ENCODE results near the gene FRMPD1.

FRMPD1 gene

DNA sequence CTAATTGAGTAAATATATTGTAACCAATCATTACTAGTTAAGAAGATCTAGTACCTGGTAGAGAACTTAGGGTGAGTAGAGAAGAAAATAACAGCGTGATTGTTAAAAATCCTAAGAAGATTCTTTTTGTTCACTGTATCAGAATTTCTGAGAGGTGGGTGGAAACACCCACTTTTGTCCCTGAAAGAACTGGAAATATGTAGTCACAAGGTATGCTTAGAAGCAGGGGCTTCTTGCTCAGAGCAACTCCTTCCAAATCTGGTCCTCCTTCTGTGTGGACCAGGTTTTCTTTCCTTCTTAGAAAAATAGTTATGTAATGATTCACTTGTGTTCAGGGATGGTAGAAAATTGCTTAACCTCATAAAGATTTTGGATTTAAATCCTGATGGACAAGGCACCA, 46.5 kb upstream of the FRMPD1 start:
- H3F3A ChIP-seq (ENCODE audit: insufficient read depth, low read length), result no peaks in the 10 kb centered on the region
- no peaks in the 10 kb centered on the region; the same call in 1 of the 2 replicates for H3K27me3 ChIP-seq (ENCODE audit: insufficient read depth, low read length)
- no peaks in the 10 kb centered on the region for H3K4me1 ChIP-seq (ENCODE audit: insufficient read depth, low read length, severe bottlenecking)
- no peaks in the 10 kb centered on the region for H3K9me2 ChIP-seq (ENCODE audit: low read depth, low read length)
- no peaks in the 10 kb centered on the region for H4K20me1 ChIP-seq (ENCODE audit: insufficient read depth, low read length)
- no peak overlapping the region for H3K4me2 ChIP-seq (ENCODE audit: low read length)
- TF ChIP-seq, protein P1, sequence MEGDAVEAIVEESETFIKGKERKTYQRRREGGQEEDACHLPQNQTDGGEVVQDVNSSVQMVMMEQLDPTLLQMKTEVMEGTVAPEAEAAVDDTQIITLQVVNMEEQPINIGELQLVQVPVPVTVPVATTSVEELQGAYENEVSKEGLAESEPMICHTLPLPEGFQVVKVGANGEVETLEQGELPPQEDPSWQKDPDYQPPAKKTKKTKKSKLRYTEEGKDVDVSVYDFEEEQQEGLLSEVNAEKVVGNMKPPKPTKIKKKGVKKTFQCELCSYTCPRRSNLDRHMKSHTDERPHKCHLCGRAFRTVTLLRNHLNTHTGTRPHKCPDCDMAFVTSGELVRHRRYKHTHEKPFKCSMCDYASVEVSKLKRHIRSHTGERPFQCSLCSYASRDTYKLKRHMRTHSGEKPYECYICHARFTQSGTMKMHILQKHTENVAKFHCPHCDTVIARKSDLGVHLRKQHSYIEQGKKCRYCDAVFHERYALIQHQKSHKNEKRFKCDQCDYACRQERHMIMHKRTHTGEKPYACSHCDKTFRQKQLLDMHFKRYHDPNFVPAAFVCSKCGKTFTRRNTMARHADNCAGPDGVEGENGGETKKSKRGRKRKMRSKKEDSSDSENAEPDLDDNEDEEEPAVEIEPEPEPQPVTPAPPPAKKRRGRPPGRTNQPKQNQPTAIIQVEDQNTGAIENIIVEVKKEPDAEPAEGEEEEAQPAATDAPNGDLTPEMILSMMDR (IDR thresholded peaks at IDR 0.05; ENCODE audit: low read length), result no peak
- no peak for TF ChIP-seq EZH2 (IDR thresholded peaks at IDR 0.05; ENCODE audit: borderline replicate concordance, low read length)
- H3K9ac ChIP-seq (ENCODE audit: low read length), result no peak overlapping the region
- no peaks in the 10 kb centered on the region for H3K9me3 ChIP-seq (ENCODE audit: low read length)
- H3K4me3 ChIP-seq (ENCODE audit: low read depth, low read length, poor library complexity, severe bottlenecking), result no peak overlapping the region
- H2AFZ ChIP-seq (ENCODE audit: low read length), result no peak overlapping the region
- H3K27ac ChIP-seq (ENCODE audit: low read depth, low read length, poor library complexity, severe bottlenecking), result no peak overlapping the region
- no peaks in the 10 kb centered on the region for H3K36me3 ChIP-seq (ENCODE audit: insufficient read depth, low read length)
- no peaks in the 10 kb centered on the region for H3K79me2 ChIP-seq (ENCODE audit: insufficient read depth, low read length)

DNA sequence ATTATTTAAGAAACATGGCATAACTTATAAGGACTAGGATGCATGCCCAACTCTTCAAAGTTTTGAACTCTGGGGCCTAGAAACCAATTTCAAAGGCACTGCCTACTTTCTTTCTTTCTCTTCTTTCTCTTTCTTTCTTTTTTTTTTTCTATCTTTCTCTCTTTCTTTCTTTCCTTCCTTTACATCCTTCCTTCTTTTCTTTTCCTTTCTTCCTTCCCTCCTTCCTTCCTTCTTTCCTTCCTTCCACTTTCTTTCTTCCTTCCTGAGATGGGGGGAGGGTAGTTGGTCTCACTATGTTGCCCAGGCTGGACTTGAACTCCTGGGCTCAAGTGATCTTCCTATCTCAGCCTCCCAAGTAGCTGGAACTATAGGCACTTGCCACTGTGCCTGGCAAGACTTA, 42.5 kb upstream of the FRMPD1 start:
- no peak overlapping the region for H3K4me2 ChIP-seq (ENCODE audit: low read length)
- TF ChIP-seq EZH2 (IDR thresholded peaks at IDR 0.05; ENCODE audit: borderline replicate concordance, low read length), result no peak
- TF ChIP-seq, protein P1 (IDR thresholded peaks at IDR 0.05; ENCODE audit: low read length), result no peak
- H3K36me3 ChIP-seq (ENCODE audit: insufficient read depth, low read length), result no peaks in the 10 kb centered on the region
- no peak overlapping the region for H3K9ac ChIP-seq (ENCODE audit: low read length)
- no peaks in the 10 kb centered on the region for H3K9me3 ChIP-seq (ENCODE audit: low read length)
- no peaks in the 10 kb centered on the region for H4K20me1 ChIP-seq (ENCODE audit: insufficient read depth, low read length)
- H3K27ac ChIP-seq (ENCODE audit: low read depth, low read length, poor library complexity, severe bottlenecking), result no peak overlapping the region
- no peaks in the 10 kb centered on the region for H3K4me1 ChIP-seq (ENCODE audit: insufficient read depth, low read length, severe bottlenecking)
- H3K79me2 ChIP-seq (ENCODE audit: insufficient read depth, low read length), result no peaks in the 10 kb centered on the region
- no peaks in the 10 kb centered on the region; the same call in 1 of the 2 replicates for H3K27me3 ChIP-seq (ENCODE audit: insufficient read depth, low read length)
- no peak overlapping the region for H2AFZ ChIP-seq (ENCODE audit: low read length)
- no peaks in the 10 kb centered on the region for H3F3A ChIP-seq (ENCODE audit: insufficient read depth, low read length)
- no peaks in the 10 kb centered on the region for H3K9me2 ChIP-seq (ENCODE audit: low read depth, low read length)
- no peak overlapping the region for H3K4me3 ChIP-seq (ENCODE audit: low read depth, low read length, poor library complexity, severe bottlenecking)

DNA sequence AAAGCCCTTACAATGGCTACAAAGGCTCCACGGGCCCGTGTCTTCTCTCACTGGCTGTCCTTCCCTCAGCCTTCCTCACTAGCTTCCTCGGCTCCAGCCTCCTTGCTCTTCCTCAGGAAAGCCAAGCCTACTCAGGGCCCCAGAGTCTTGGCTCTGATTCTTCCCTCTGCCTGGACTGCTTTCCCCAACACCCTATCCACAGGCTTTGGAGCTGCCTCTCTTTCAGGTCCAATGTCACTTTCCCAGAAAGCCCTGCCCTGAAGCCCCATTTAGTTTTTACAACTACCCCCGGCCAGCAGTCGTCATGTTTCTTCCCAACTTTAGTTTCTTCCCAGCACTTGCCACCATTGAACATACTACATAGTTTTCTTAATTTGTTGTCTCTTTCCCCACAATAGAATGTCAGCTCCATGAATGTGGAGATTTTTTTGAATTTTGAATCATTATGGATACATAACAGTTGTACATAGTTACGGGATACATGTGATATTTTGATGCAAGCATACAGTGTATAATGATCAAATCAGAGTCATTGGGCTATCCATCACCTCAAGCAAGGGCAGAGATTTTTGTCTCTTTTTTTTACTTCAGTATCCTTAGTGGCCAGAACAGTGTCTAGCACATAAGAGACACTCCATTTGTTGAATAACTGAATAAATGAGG, 40.9 kb upstream of the FRMPD1 start:
- no peaks in the 10 kb centered on the region for H3K4me1 ChIP-seq (ENCODE audit: insufficient read depth, low read length, severe bottlenecking)
- H3K4me3 ChIP-seq (ENCODE audit: low read depth, low read length, poor library complexity, severe bottlenecking), result no peak overlapping the region
- TF ChIP-seq, protein P1 (IDR thresholded peaks at IDR 0.05; ENCODE audit: low read length), result no peak
- TF ChIP-seq EZH2 (IDR thresholded peaks at IDR 0.05; ENCODE audit: borderline replicate concordance, low read length), result no peak
- no peak overlapping the region for H3K27ac ChIP-seq (ENCODE audit: low read depth, low read length, poor library complexity, severe bottlenecking)
- no peaks in the 10 kb centered on the region for H3F3A ChIP-seq (ENCODE audit: insufficient read depth, low read length)
- no peaks in the 10 kb centered on the region for H3K9me3 ChIP-seq (ENCODE audit: low read length)
- H4K20me1 ChIP-seq (ENCODE audit: insufficient read depth, low read length), result no peaks in the 10 kb centered on the region
- H2AFZ ChIP-seq (ENCODE audit: low read length), result no peak overlapping the region
- H3K79me2 ChIP-seq (ENCODE audit: insufficient read depth, low read length), result no peaks in the 10 kb centered on the region
- H3K4me2 ChIP-seq (ENCODE audit: low read length), result no peak overlapping the region
- no peaks in the 10 kb centered on the region; the same call in 1 of the 2 replicates for H3K27me3 ChIP-seq (ENCODE audit: insufficient read depth, low read length)
- H3K9me2 ChIP-seq (ENCODE audit: low read depth, low read length), result no peaks in the 10 kb centered on the region
- H3K9ac ChIP-seq (ENCODE audit: low read length), result no peak overlapping the region
- H3K36me3 ChIP-seq (ENCODE audit: insufficient read depth, low read length), result no peaks in the 10 kb centered on the region

Data from OCI-LY1 (cell line).